Keratinocyte (primary cell): ENCODE measurements around the gene MICAL2.

ENCODE experiments used
- CTCF ChIP-seq, 3 experiments: IDR thresholded peaks in 1 of 3; conservative IDR thresholded peaks in 1 of 3; optimal IDR thresholded peaks in 1 of 3; 2 replicates in 2 of 3; 3 replicates in 1 of 3; pipeline versions ENCODE3 to v1.5.1; 2011; ENCODE audit warnings: low read length in 3 of 3, mild to moderate bottlenecking in 3 of 3, moderate library complexity in 2 of 3, control low read depth in 1 of 3, inconsistent platforms in 1 of 3; ENCODE audit not compliant: insufficient read depth in 2 of 3; ENCODE audit errors: extremely low read depth in 1 of 3
- EZH2 ChIP-seq: IDR thresholded peaks from one replicate; pipeline ENCODE4 v1.6.1; 2012; ENCODE audit warnings: inconsistent platforms, mild to moderate bottlenecking, low read length, moderate library complexity

DNA sequence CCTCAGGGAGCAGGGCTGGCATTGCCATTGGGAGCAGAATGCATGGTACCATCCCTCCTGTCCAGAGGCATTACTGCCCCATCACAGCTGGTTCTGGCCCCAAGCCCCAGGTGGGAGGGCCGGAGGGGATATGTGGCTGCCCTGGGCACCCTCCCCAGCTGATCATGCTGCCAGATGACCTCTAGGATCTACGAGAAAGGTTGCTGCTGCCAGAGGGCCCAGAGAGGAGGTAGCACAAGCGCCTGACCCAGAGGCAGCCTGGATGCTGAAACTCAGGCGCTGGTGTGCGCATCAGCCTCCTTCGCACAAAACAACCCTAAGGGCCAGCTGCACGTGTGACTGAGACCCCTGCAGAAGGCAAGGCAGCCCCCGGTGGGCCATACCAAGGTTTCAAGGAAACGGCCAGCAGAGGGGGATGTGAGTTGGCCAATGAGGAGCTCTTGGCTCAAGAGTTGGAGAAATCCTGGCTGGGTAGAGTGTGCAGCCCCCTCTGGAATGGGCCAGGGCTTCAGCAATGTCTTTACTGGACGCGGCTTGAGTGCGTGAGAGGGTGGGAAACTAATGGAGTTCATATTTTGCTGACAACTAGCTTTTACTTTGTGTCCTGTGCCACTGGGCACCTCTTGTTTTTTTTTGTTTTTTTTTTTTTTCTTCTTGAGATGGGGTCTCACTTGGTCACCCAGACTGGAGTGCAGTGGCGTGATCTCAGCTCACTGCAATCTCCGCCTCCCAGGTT lies 178.7 kb downstream of the MICAL2 start:
- no peak for TF ChIP-seq CTCF (optimal IDR thresholded peaks at IDR 0.05 in 1 of 3, IDR thresholded peaks at IDR 0.05 in 1 of 3, conservative IDR thresholded peaks at IDR 0.05 in 1 of 3; ENCODE audit: extremely low read depth in 1 of 3, insufficient read depth in 2 of 3, low read length in 3 of 3)
- TF ChIP-seq EZH2, result no peak
